ENCODE results near the gene WBP2. TPM values are rescaled to one million over a fixed set of nuclear protein-coding genes. Genes with fewer than 3 reads are reported as not detected.

WBP2 gene
- total and polyA plus RNA-seq, 2 of the 13 experiments (the other 11 are each of a cell fraction or from before 2014, with no cell fraction given) = 29.2 to 29.5 TPM

DNA sequence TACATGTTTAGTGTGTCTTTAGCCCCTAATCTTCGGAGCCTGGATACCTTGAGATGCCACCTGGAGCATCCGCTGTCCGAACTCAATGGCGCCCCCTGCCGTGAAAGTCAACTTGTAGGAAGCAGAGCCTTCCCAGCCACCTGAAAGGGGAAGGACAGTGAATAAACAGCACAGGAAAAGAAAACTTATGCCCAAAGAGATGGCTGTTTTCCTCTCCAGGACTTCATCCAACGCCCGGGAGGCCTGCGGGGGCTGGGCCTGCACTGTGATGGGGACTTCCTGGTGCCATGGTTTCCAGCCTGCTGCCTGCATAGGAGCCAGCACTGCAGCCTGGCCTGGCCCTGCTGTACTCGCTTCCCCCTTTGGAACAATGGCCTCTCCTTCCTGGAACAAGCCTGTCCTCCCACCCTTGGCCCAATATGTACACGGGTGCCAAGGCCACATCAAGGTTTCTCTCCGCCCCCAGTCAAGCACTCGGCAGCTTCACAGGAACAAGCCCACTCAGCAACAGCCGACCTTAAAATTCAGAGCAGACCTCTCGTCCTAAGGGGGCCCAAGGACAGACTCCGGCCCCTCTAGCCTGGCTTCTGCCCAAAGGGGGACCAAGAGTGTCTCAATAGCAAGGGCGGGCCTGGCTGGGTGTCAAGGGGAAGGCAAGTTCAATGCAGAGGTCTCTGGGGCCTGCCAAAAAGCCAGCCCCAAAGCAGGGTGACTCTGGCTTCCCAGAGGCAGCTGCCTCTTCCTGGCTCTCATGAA is 6.4 kb downstream of the WBP2 start (continued):
- TF ChIP-seq RBAK (CRISPR knock-in tag; IDR thresholded peaks at IDR 0.05) = no peak
- no peak for TF ChIP-seq ZNF264 (CRISPR knock-in tag; IDR thresholded peaks at IDR 0.05)
- TF ChIP-seq ZNF546 (CRISPR knock-in tag; conservative IDR thresholded peaks at IDR 0.05) = no peak
- TF ChIP-seq ZNF552 (CRISPR knock-in tag; IDR thresholded peaks at IDR 0.05; ENCODE audit: borderline replicate concordance) = no peak
- TF ChIP-seq ATF7-NPFF (CRISPR knock-in tag; IDR thresholded peaks at IDR 0.05; ENCODE audit: low read depth) = no peak
- no peak; the same call in 1 of the 2 replicates for TF ChIP-seq FOSL2 (CRISPR knock-in tag; IDR thresholded peaks at IDR 0.05)
- TF ChIP-seq MEIS1 (CRISPR knock-in tag; IDR thresholded peaks at IDR 0.05; ENCODE audit: borderline replicate concordance) = peak; percentile 89
- no peak for TF ChIP-seq EHMT2 (IDR thresholded peaks at IDR 0.05; ENCODE audit: borderline replicate concordance, low read depth, low read length)
- TF ChIP-seq, protein P1, sequence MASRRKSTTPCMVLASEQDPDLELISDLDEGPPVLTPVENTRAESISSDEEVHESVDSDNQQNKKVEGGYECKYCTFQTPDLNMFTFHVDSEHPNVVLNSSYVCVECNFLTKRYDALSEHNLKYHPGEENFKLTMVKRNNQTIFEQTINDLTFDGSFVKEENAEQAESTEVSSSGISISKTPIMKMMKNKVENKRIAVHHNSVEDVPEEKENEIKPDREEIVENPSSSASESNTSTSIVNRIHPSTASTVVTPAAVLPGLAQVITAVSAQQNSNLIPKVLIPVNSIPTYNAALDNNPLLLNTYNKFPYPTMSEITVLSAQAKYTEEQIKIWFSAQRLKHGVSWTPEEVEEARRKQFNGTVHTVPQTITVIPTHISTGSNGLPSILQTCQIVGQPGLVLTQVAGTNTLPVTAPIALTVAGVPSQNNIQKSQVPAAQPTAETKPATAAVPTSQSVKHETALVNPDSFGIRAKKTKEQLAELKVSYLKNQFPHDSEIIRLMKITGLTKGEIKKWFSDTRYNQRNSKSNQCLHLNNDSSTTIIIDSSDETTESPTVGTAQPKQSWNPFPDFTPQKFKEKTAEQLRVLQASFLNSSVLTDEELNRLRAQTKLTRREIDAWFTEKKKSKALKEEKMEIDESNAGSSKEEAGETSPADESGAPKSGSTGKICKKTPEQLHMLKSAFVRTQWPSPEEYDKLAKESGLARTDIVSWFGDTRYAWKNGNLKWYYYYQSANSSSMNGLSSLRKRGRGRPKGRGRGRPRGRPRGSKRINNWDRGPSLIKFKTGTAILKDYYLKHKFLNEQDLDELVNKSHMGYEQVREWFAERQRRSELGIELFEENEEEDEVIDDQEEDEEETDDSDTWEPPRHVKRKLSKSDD (CRISPR knock-in tag; IDR thresholded peaks at IDR 0.05; ENCODE audit: low read depth) = 0 out of 2 replicates have a peak, but pooled peaks have one; percentile 23
- no peak for TF ChIP-seq KLF11 (CRISPR knock-in tag; IDR thresholded peaks at IDR 0.05)
- no peak for TF ChIP-seq TEAD2 (CRISPR knock-in tag; IDR thresholded peaks at IDR 0.05)
- TF ChIP-seq ZNF33B (CRISPR knock-in tag; IDR thresholded peaks at IDR 0.05) = no peak
- TF ChIP-seq, protein P2, sequence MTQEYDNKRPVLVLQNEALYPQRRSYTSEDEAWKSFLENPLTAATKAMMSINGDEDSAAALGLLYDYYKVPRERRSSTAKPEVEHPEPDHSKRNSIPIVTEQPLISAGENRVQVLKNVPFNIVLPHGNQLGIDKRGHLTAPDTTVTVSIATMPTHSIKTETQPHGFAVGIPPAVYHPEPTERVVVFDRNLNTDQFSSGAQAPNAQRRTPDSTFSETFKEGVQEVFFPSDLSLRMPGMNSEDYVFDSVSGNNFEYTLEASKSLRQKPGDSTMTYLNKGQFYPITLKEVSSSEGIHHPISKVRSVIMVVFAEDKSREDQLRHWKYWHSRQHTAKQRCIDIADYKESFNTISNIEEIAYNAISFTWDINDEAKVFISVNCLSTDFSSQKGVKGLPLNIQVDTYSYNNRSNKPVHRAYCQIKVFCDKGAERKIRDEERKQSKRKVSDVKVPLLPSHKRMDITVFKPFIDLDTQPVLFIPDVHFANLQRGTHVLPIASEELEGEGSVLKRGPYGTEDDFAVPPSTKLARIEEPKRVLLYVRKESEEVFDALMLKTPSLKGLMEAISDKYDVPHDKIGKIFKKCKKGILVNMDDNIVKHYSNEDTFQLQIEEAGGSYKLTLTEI (CRISPR knock-in tag; conservative IDR thresholded peaks at IDR 0.05) = no peak
- TF ChIP-seq ZNF749 (CRISPR knock-in tag; IDR thresholded peaks at IDR 0.05; ENCODE audit: borderline replicate concordance) = no peak
- no peak for TF ChIP-seq ZNF432 (CRISPR knock-in tag; IDR thresholded peaks at IDR 0.05; ENCODE audit: borderline replicate concordance)
- no peak for TF ChIP-seq ZMYM3 (CRISPR knock-in tag; IDR thresholded peaks at IDR 0.05)
- peak; percentile 51 for TF ChIP-seq TEAD3 (CRISPR knock-in tag; optimal IDR thresholded peaks at IDR 0.05; ENCODE audit: borderline replicate concordance)
- TF ChIP-seq, protein P3, sequence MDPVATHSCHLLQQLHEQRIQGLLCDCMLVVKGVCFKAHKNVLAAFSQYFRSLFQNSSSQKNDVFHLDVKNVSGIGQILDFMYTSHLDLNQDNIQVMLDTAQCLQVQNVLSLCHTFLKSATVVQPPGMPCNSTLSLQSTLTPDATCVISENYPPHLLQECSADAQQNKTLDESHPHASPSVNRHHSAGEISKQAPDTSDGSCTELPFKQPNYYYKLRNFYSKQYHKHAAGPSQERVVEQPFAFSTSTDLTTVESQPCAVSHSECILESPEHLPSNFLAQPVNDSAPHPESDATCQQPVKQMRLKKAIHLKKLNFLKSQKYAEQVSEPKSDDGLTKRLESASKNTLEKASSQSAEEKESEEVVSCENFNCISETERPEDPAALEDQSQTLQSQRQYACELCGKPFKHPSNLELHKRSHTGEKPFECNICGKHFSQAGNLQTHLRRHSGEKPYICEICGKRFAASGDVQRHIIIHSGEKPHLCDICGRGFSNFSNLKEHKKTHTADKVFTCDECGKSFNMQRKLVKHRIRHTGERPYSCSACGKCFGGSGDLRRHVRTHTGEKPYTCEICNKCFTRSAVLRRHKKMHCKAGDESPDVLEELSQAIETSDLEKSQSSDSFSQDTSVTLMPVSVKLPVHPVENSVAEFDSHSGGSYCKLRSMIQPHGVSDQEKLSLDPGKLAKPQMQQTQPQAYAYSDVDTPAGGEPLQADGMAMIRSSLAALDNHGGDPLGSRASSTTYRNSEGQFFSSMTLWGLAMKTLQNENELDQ (CRISPR knock-in tag; IDR thresholded peaks at IDR 0.05; ENCODE audit: borderline replicate concordance) = no peak
- no peak for TF ChIP-seq GABPA (IDR thresholded peaks at IDR 0.05; ENCODE audit: low read depth, low read length)
- TF ChIP-seq GABPA (CRISPR knock-in tag; IDR thresholded peaks at IDR 0.05; ENCODE audit: low read depth) = no peak
- no peak for TF ChIP-seq MLLT10 (CRISPR knock-in tag; IDR thresholded peaks at IDR 0.05)
- TF ChIP-seq HMG20A (CRISPR knock-in tag; IDR thresholded peaks at IDR 0.05; ENCODE audit: borderline replicate concordance) = 0 out of 2 replicates have a peak, but pooled peaks have one; percentile 10
- no peak for TF ChIP-seq ZNF83 (CRISPR knock-in tag; IDR thresholded peaks at IDR 0.05; ENCODE audit: borderline replicate concordance)
- TF ChIP-seq RXRA (CRISPR knock-in tag; IDR thresholded peaks at IDR 0.05) = peak; percentile 48; the same call in 1 of the 2 replicates

Data from HepG2 (cell line).